Ishikawa (cell line): ENCODE results near the gene SLC41A3.

Experiments used
- CEBPB ChIP-seq: IDR thresholded peaks from 2 replicates; pipeline ENCODE4 v1.6.1; 2012
- CREB1 ChIP-seq: IDR thresholded peaks from 2 replicates; pipeline ENCODE4 v1.6.1; 2012; ENCODE audit warnings: low read depth
- EGR1 ChIP-seq: IDR thresholded peaks from 2 replicates; pipeline ENCODE4 v1.6.1; 2012
- EP300 ChIP-seq: IDR thresholded peaks from 2 replicates; pipeline ENCODE4 v1.6.1; 2012; ENCODE audit warnings: borderline replicate concordance
- FOXM1 ChIP-seq: IDR thresholded peaks from 2 replicates; pipeline ENCODE4 v1.6.1; 2012; ENCODE audit warnings: low read depth, borderline replicate concordance
- NFIC ChIP-seq: IDR thresholded peaks from 2 replicates; pipeline ENCODE4 v1.6.1; 2012
- RAD21 ChIP-seq: IDR thresholded peaks from 2 replicates; pipeline ENCODE4 v1.6.1; 2012; ENCODE audit warnings: low read depth
- TAF1 ChIP-seq: IDR thresholded peaks from 2 replicates; pipeline ENCODE4 v1.6.1; 2012; ENCODE audit warnings: low read depth, mild to moderate bottlenecking
- TCF12 ChIP-seq: IDR thresholded peaks from 2 replicates; pipeline ENCODE4 v1.6.1; 2012; ENCODE audit warnings: low read depth
- TEAD4 ChIP-seq: IDR thresholded peaks from 2 replicates; pipeline ENCODE4 v1.6.1; 2012
- YY1 ChIP-seq: IDR thresholded peaks from 2 replicates; pipeline ENCODE4 v1.6.1; 2012; ENCODE audit warnings: low read depth
- ZBTB7A ChIP-seq: IDR thresholded peaks from 2 replicates; pipeline ENCODE4 v1.6.1; 2012; ENCODE audit warnings: low read depth
- TF ChIP-seq, protein P1 (sequence below): IDR thresholded peaks from 2 replicates; pipeline ENCODE4 v1.6.1; 2012
- TF ChIP-seq, protein P2 (sequence below): IDR thresholded peaks from 2 replicates; pipeline ENCODE4 v1.6.1; 2012; ENCODE audit warnings: low read depth, mild to moderate bottlenecking
- TF ChIP-seq, protein P3 (sequence below): IDR thresholded peaks from 2 replicates; pipeline ENCODE4 v1.6.1; 2012

SLC41A3 gene

DNA sequence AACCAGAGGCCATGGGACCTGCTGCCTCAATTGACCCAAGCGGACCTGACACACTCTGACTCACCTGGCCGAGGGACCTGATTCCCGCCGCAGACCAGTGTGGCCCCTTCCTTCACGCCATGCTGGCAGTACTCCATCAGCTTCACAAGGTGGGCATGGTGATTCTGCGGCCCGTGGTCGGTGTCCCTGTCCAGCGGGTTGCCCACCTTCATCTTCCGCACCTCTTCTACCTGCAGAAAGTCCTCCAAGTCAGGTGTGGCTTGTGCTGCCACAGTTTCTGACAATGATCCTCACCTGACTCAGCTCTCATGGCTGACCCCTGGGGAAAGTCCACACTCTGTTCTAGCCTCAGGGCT lies 25.9 kb upstream of the SLC41A3 start:
- no peak for TF ChIP-seq CREB1
- TF ChIP-seq, protein P1, sequence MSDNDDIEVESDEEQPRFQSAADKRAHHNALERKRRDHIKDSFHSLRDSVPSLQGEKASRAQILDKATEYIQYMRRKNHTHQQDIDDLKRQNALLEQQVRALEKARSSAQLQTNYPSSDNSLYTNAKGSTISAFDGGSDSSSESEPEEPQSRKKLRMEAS: no peak
- no peak for TF ChIP-seq RAD21
- no peak for TF ChIP-seq EP300
- no peak for TF ChIP-seq EGR1
- no peak for TF ChIP-seq YY1
- TF ChIP-seq, protein P2, sequence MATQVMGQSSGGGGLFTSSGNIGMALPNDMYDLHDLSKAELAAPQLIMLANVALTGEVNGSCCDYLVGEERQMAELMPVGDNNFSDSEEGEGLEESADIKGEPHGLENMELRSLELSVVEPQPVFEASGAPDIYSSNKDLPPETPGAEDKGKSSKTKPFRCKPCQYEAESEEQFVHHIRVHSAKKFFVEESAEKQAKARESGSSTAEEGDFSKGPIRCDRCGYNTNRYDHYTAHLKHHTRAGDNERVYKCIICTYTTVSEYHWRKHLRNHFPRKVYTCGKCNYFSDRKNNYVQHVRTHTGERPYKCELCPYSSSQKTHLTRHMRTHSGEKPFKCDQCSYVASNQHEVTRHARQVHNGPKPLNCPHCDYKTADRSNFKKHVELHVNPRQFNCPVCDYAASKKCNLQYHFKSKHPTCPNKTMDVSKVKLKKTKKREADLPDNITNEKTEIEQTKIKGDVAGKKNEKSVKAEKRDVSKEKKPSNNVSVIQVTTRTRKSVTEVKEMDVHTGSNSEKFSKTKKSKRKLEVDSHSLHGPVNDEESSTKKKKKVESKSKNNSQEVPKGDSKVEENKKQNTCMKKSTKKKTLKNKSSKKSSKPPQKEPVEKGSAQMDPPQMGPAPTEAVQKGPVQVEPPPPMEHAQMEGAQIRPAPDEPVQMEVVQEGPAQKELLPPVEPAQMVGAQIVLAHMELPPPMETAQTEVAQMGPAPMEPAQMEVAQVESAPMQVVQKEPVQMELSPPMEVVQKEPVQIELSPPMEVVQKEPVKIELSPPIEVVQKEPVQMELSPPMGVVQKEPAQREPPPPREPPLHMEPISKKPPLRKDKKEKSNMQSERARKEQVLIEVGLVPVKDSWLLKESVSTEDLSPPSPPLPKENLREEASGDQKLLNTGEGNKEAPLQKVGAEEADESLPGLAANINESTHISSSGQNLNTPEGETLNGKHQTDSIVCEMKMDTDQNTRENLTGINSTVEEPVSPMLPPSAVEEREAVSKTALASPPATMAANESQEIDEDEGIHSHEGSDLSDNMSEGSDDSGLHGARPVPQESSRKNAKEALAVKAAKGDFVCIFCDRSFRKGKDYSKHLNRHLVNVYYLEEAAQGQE: no peak
- TF ChIP-seq ZBTB7A: no peak
- no peak for TF ChIP-seq TCF12
- TF ChIP-seq CEBPB: no peak
- TF ChIP-seq FOXM1: no peak
- TF ChIP-seq, protein P3, sequence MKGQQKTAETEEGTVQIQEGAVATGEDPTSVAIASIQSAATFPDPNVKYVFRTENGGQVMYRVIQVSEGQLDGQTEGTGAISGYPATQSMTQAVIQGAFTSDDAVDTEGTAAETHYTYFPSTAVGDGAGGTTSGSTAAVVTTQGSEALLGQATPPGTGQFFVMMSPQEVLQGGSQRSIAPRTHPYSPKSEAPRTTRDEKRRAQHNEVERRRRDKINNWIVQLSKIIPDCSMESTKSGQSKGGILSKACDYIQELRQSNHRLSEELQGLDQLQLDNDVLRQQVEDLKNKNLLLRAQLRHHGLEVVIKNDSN: no peak
- no peak for TF ChIP-seq NFIC
- no peak for TF ChIP-seq TAF1
- TF ChIP-seq TEAD4: no peak

DNA sequence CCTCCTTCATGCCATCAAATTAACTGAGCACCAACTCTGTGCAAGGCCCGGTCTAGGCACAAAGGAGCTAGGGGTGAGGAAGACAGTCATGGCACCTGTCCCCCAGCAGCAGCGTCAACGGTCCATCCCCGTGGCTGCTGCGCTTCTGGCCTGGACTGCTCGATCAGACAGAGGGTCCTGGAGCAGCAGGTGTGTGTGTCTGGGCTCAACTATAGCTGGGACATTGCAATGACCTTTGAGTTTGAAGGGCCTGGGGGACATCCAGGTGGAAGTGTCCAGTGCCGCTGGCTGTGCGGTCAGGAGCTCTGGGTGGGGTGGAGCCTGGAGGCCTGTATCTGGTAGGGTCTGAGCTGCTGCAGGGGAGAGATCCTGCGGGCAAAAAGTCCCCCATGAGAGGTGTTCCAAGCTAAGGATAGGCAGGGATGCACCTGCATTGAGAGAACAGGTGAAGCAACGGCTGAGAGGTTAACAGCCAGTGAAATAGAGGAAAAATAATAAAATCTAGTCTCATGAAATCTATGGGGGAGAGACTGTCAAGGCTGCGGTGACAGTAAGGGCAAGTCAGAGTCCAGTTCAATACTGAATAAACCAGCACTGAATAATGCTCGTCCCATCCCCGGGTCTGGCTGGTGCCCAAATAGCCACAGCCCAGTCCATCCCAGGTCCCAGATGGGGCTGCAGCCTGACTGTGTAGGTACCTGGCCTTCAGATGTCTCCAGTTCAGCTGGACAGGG lies 25.4 kb upstream of the SLC41A3 start:
- TF ChIP-seq, protein P2: no peak
- TF ChIP-seq EP300 (no peak), CREB1 (no peak), EGR1 (no peak), RAD21 (no peak), FOXM1 (no peak), TAF1 (no peak), ZBTB7A (no peak), NFIC (no peak), CEBPB (no peak), TCF12 (no peak), YY1 (no peak)
- TF ChIP-seq, protein P3: no peak
- TF ChIP-seq, protein P1: no peak

DNA sequence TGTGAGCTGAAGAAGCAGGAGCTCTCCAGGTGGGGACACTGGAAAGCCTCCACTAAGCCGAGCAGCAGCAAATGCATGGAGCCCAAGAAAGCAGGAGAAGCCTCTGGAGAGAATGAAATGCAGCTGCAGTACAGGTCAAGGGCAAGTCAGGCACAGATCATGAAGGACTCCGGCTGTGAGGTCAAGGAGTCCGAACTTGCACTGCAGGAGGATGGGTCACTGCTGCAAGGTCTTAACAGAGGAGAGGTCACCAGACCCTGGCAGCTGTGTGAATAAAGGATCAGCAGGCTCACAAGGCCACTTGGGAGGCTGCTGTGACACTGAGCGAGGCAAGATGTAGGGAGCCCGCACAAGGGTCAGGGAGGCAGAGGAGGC lies 24.7 kb upstream of the SLC41A3 start:
- no peak for TF ChIP-seq TAF1
- TF ChIP-seq, protein P1: no peak
- TF ChIP-seq, protein P2: no peak
- TF ChIP-seq TCF12: no peak
- TF ChIP-seq RAD21: no peak
- TF ChIP-seq, protein P3: no peak
- no peak for TF ChIP-seq ZBTB7A
- no peak for TF ChIP-seq CEBPB
- no peak for TF ChIP-seq YY1
- TF ChIP-seq EP300: no peak
- TF ChIP-seq TEAD4: no peak
- TF ChIP-seq NFIC: no peak
- no peak for TF ChIP-seq FOXM1
- TF ChIP-seq CREB1: no peak

DNA sequence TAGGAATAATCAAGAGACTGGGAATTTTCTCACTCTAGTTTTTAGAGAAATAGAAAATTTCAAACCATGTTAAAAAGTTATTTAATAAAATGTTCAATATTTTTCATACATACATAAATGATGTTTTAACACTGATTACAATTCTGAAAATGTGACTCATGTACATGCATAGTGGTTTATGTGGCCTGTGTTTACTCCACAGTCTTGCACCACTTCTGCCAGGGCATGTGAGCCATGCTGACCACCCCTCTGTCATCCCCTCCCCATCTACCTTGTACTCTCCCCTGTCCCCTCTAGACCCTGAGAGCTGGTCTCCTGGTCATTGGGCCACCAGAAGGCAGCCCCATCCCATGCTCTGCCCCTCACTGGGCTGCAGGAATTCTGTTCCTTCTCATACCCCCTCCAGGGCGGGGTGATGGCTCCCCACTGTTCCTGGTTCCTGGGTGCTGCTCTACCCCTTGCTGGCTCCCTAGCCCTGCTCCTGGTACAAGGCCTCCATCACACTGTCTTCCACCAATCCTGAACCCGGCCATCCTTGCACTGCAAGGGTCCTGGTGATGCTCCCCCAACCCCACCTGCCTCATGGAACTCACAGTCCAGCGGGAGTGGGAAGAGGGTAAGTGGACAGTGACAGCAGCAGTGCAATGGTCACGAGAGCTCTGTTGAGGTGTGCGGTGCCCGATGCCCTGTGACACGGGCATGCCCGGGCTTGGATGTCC lies 24.2 kb upstream of the SLC41A3 start:
- TF ChIP-seq, protein P1: no peak
- TF ChIP-seq ZBTB7A (no peak), FOXM1 (no peak), TCF12 (no peak), EP300 (no peak), TAF1 (no peak), TEAD4 (no peak), CEBPB (no peak)
- TF ChIP-seq, protein P2: no peak
